Measurements from ENCODE around the gene EFCC1.
"Not testable (repeated sequence)": the region's sequence is repeated elsewhere in the genome, so short reads cannot be mapped to it uniquely, and the experiment has no call there.

Gene EFCC1

DNA sequence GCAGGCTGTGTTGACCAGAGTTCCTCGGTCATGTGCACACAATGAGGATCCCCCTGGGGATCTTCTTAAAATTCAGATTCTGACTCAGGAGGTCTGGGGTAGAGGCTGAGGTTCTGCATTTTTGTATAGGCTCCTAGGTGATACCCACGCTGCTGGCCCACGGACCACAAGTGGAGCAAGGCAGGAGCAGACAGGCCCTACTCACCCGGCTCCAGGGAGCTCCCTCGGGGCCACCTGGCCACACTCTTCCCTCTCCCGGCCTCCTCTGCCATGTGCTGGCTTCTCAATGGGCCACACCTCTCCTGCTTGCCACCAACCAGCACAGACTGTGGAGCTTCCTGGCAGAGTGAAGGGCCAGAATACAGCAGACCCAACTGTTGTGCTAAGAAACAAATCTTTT is 83.4 kb downstream of the EFCC1 start:
- no peak for DNase-seq

DNA sequence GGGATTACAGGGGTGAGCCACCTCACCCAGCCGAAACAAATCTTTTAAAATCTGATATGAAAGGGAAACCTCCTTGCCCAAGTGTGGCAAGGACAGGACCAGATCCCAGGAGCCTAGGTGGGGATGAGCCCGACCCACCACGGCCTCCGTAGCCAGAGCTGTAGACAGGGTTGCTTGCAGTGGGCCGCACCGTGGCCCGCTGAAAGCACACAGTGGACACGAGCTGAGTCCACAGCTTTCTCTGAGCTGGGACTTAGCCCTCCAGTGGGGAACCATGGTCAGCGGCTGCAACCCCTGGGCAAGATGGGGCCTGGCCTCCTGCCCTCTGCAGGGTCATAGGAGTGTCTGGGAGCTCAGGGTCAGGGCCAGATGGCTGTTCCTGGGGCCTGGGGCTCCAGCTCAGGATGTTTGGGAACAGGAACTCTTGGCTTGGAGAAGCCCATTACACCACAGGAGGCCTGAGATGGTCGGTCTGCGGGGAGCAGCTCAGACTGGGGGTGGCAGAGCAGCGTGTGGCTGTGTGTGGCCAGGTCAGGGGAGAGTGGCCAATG is 84.1 kb downstream of the EFCC1 start:
- no peak for DNase-seq

DNA sequence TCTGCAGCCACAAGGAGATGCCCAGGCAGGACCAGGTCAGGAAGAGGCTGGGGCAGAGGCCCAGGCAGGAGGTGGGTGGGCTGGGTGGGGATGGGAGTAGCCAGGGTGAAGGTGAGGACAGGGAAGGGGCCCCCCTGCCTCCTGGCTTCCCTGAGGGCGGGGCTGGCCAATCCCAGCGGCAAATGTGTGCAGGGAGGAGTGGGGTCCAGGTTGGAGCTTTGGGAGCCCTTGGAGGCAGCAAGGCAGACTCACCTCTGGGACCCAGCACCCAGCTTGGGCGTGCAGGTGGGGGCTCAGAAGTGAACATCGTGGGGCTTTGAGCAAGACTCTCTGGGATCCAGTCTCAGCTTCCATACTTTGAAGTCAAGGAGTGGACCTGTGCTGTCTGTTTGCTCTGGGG is 84.7 kb downstream of the EFCC1 start:
- no peak for DNase-seq

- no peak for DNase-seq
Observed at GRCh38 chr3:129087138-129087702, 86.1 kb downstream of the EFCC1 start.

DNA sequence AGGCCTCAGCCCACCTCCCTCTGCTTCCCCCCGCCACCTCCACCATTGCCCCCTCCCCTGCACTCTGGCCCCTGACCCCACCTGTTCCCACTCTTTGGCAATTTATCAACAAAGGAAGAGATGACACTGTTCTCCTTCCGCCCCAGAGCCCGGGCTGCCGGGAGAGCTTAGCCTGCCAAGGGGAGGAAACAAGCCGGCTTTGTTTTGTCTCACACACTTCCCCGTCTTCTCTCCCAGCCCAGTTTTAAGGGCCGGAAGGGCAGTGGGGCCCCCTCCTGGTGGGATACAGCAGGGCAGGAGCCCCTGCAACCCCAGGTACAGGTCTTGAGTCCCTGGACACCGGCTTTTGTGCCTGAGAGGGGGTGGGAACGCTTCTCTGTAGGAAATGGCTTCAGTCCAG is 86.8 kb downstream of the EFCC1 start:
- not testable (repeated sequence) for DNase-seq

GRCh38 chr3:129088312-129088711 is 87.2 kb downstream of the EFCC1 start:
- not testable (repeated sequence) for DNase-seq
